Mesenchymal stem cell (in vitro differentiated cells and primary cell): ENCODE data around the gene GRXCR1.

ENCODE experiments used
- DNase-seq: peaks from one replicate; pipeline ENCODE4 v3.0.0-alpha.2; 2013
- H2AFZ ChIP-seq: one replicate; pipeline ENCODE4 v1.6.1; 2013; ENCODE audit warnings: low read depth, mild to moderate bottlenecking, control low read depth, inconsistent platforms, low read length, moderate library complexity
- H2AK5ac ChIP-seq: 2 replicates; pipeline ENCODE4 v1.6.1; 2013; ENCODE audit warnings: low read length, moderate library complexity, mild to moderate bottlenecking, inconsistent platforms; ENCODE audit not compliant: severe bottlenecking
- H2BK120ac ChIP-seq: one replicate; pipeline ENCODE4 v1.6.1; 2013; ENCODE audit warnings: low read depth, mild to moderate bottlenecking, inconsistent platforms, low read length, moderate library complexity
- H2BK12ac ChIP-seq, 2 experiments: one replicate each; pipeline ENCODE4 v1.6.1; 2013; ENCODE audit warnings: inconsistent platforms in 2 of 2, low read length in 2 of 2, mild to moderate bottlenecking in 2 of 2, moderate library complexity in 2 of 2, control low read depth in 1 of 2
- H2BK15ac ChIP-seq: one replicate; pipeline ENCODE4 v1.6.1; 2013; ENCODE audit warnings: mild to moderate bottlenecking, low read depth, inconsistent platforms; ENCODE audit not compliant: poor library complexity, severe bottlenecking
- H2BK5ac ChIP-seq: 2 replicates; pipeline ENCODE4 v1.6.1; 2013; ENCODE audit warnings: low read depth, mild to moderate bottlenecking, low read length, control low read depth, inconsistent platforms; ENCODE audit not compliant: poor library complexity, severe bottlenecking
- H3K14ac ChIP-seq, 2 experiments: one replicate each; pipeline ENCODE4 v1.6.1; 2013; ENCODE audit warnings: inconsistent platforms in 2 of 2, low read length in 2 of 2, control low read depth in 1 of 2, mild to moderate bottlenecking in 1 of 2, moderate library complexity in 1 of 2
- H3K18ac ChIP-seq, 2 experiments: one replicate each; pipeline ENCODE4 v1.6.1; 2013; ENCODE audit warnings: inconsistent platforms in 2 of 2, low read length in 2 of 2, control low read depth in 1 of 2, low read depth in 1 of 2, mild to moderate bottlenecking in 1 of 2
- H3K23ac ChIP-seq, 2 experiments: one replicate each; pipeline ENCODE4 v1.6.1; 2013; ENCODE audit warnings: inconsistent platforms in 2 of 2, low read length in 2 of 2, mild to moderate bottlenecking in 2 of 2, moderate library complexity in 2 of 2, control low read depth in 1 of 2
- H3K27ac ChIP-seq: 2 replicates; pipeline ENCODE4 v1.5.1; 2013; ENCODE audit warnings: mild to moderate bottlenecking, moderate library complexity, low read length, control low read depth, inconsistent platforms; ENCODE audit not compliant: poor library complexity, severe bottlenecking
- H3K27me3 ChIP-seq, 2 experiments: 2 replicates each; pipeline versions ENCODE4 v1.6.1 to v1.7.0; 2013; ENCODE audit warnings: low read length in 2 of 2, mild to moderate bottlenecking in 2 of 2, moderate library complexity in 2 of 2, control low read depth in 1 of 2, inconsistent platforms in 1 of 2; ENCODE audit not compliant: control insufficient read depth in 1 of 2, insufficient read depth in 1 of 2
- H3K36me3 ChIP-seq, 2 experiments: 2 replicates each; pipeline versions ENCODE4 v1.6.1 to v1.7.0; 2013; ENCODE audit warnings: low read length in 2 of 2, control low read depth in 1 of 2, inconsistent platforms in 1 of 2, low read depth in 1 of 2, mild to moderate bottlenecking in 1 of 2; ENCODE audit not compliant: insufficient read depth in 2 of 2, control insufficient read depth in 1 of 2
- H3K4ac ChIP-seq, 2 experiments: one replicate each; pipeline ENCODE4 v1.6.1; 2013; ENCODE audit warnings: inconsistent platforms in 2 of 2, low read length in 2 of 2, mild to moderate bottlenecking in 2 of 2, moderate library complexity in 2 of 2, control low read depth in 1 of 2, low read depth in 1 of 2
- H3K4me1 ChIP-seq: 2 replicates; pipeline ENCODE4 v1.6.1; 2013; ENCODE audit warnings: low read depth, low read length, control low read depth; ENCODE audit not compliant: control insufficient read depth, insufficient read depth
- H3K4me2 ChIP-seq: 2 replicates; pipeline ENCODE4 v1.6.1; 2013; ENCODE audit warnings: low read length, mild to moderate bottlenecking, inconsistent platforms; ENCODE audit not compliant: poor library complexity, severe bottlenecking
- H3K4me3 ChIP-seq, 2 experiments: 2 replicates each; pipeline versions ENCODE4 v1.5.1 to v1.7.0; 2013; ENCODE audit warnings: low read length in 2 of 2, mild to moderate bottlenecking in 2 of 2, control low read depth in 1 of 2, low read depth in 1 of 2; ENCODE audit not compliant: insufficient read depth in 1 of 2
- H3K79me1 ChIP-seq: replicated peaks from 2 replicates; pipeline ENCODE4 v1.6.1; 2013; ENCODE audit warnings: mild to moderate bottlenecking, control low read depth, low read length, inconsistent platforms; ENCODE audit not compliant: poor library complexity, severe bottlenecking
- H3K9ac ChIP-seq: 2 replicates; pipeline ENCODE4 v1.7.0; 2013; ENCODE audit warnings: mild to moderate bottlenecking, low read length, moderate library complexity
- H3K9me3 ChIP-seq: 2 replicates; pipeline ENCODE4 v1.7.0; 2013; ENCODE audit warnings: mild to moderate bottlenecking, low read length; ENCODE audit not compliant: control insufficient read depth
- H4K8ac ChIP-seq: one replicate; pipeline ENCODE4 v1.6.1; 2013; ENCODE audit warnings: inconsistent platforms, mild to moderate bottlenecking, low read length, moderate library complexity
- H4K91ac ChIP-seq: one replicate; pipeline ENCODE4 v1.6.1; 2013; ENCODE audit warnings: mild to moderate bottlenecking, low read length, inconsistent platforms
- WGBS: methylation state at CpG from one replicate; pipeline ENCODE4 v1.1.7; 2013; ENCODE audit warnings: mixed read lengths; 5-methylcytosine and 5-hydroxymethylcytosine counted together

GRXCR1 gene

GRCh38 chr4:43048570-43048969 lies 156.1 kb downstream of the GRXCR1 start:
- Histone ChIP-seq H3K27ac (no peak overlapping the region), H3K36me3 (no peaks in the 10 kb centered on the region), H3K9me3 (no peaks in the 10 kb centered on the region), H2AFZ (no peak overlapping the region), H3K4me3 (no peak overlapping the region), H3K4me2 (no peak overlapping the region), H3K14ac (no peak overlapping the region), H3K27me3 (no peaks in the 10 kb centered on the region), H4K91ac (no peak overlapping the region), H3K79me1 (no peaks in the 10 kb centered on the region), H2BK12ac (no peak overlapping the region), H3K4ac (no peak overlapping the region), H3K23ac (no peak overlapping the region), H3K18ac (no peak overlapping the region), H2BK120ac (no peak overlapping the region), H2BK15ac (no peak overlapping the region), H3K9ac (no peak overlapping the region), H2AK5ac (no peak overlapping the region), H4K8ac (no peak overlapping the region), H2BK5ac (no peak overlapping the region), H3K4me1 (no peaks in the 10 kb centered on the region)
- no peak for DNase-seq
- WGBS: 65% methylated on average over 4 of the region's 5 CpGs

- H2BK12ac ChIP-seq: no peak overlapping the region
- H3K14ac ChIP-seq: no peak overlapping the region
- no peak overlapping the region for H2BK120ac ChIP-seq
- no peak overlapping the region for H3K4me3 ChIP-seq
- DNase-seq: no peak
- no peaks in the 10 kb centered on the region for H3K4me1 ChIP-seq
- no peaks in the 10 kb centered on the region for H3K36me3 ChIP-seq
- H2BK5ac ChIP-seq: no peak overlapping the region
- no peak overlapping the region for H3K4me2 ChIP-seq
- no peak overlapping the region for H4K91ac ChIP-seq
- H3K27ac ChIP-seq: no peak overlapping the region
- no peaks in the 10 kb centered on the region for H3K27me3 ChIP-seq
- H2AFZ ChIP-seq: no peak overlapping the region
- H3K79me1 ChIP-seq: no peaks in the 10 kb centered on the region
- no peak overlapping the region for H2BK15ac ChIP-seq
- H3K9me3 ChIP-seq: no peaks in the 10 kb centered on the region
- H3K18ac ChIP-seq: no peak overlapping the region
- no peak overlapping the region for H4K8ac ChIP-seq
- no peak overlapping the region for H3K9ac ChIP-seq
- no peak overlapping the region for H3K4ac ChIP-seq
- H3K23ac ChIP-seq: no peak overlapping the region
- no peak overlapping the region for H2AK5ac ChIP-seq
These were observed 156.8 kb downstream of the GRXCR1 start for GRCh38 chr4:43049326-43049725.

DNA sequence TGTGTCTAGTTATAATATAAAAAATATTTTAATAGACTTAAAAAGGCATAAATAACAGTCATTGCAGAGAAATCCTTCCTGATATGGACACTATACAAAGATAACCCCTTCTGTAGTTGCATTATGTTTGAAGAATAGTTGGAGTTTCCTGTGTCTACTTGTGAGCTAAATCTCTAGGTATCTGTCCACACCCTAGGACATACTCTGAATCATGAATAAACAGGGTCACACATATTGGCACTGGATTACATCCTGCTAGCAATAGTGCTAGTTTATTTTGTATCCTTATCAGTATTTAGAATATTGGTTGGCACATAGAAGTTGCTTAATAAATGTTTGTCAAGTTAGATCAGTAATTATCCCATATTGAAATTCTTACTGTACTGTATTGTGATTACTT lies 173.9 kb downstream of the GRXCR1 start:
- Histone ChIP-seq H4K8ac (no peak overlapping the region), H3K79me1 (no peaks in the 10 kb centered on the region), H3K18ac (no peak overlapping the region), H3K9ac (no peak overlapping the region), H2BK12ac (no peak overlapping the region), H2BK120ac (no peak overlapping the region), H3K4me3 (no peak overlapping the region), H3K36me3 (no peaks in the 10 kb centered on the region), H2AK5ac (no peak overlapping the region), H3K14ac (no peak overlapping the region), H3K9me3 (no peaks in the 10 kb centered on the region), H3K4me2 (no peak overlapping the region), H3K23ac (no peak overlapping the region), H2AFZ (no peak overlapping the region), H3K4me1 (no peaks in the 10 kb centered on the region), H2BK15ac (no peak overlapping the region), H4K91ac (no peak overlapping the region), H3K27ac (no peak overlapping the region), H3K4ac (no peak overlapping the region), H2BK5ac (no peak overlapping the region), H3K27me3 (no peaks in the 10 kb centered on the region)
- no peak for DNase-seq

DNA sequence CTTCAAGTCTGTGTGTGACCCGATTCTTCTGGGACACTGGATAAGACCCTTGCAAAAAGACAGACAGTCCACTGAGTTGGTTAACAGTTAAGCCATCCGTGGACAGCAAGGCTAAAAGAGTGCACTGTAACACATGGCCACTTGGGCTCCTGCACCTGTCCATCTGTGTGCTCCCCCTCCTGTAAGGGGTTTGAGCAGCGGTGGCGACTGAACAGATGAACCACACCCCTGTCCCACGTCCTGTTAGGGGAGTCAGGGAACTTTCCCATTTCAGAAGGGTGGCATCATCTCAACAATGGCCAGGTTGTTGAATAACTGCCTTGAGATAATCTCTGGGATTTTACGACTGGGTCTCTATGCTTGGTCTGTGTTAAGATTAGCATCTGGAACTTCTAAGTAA lies 178.6 kb downstream of the GRXCR1 start:
- H3K27ac ChIP-seq: no peak overlapping the region
- H2BK5ac ChIP-seq: no peak overlapping the region
- H2AFZ ChIP-seq: no peak overlapping the region
- no peak overlapping the region for H3K18ac ChIP-seq
- no peak overlapping the region for H3K4me3 ChIP-seq
- no peak overlapping the region for H3K14ac ChIP-seq
- H2BK12ac ChIP-seq: no peak overlapping the region
- H3K4ac ChIP-seq: no peak overlapping the region
- no peak overlapping the region for H3K23ac ChIP-seq
- DNase-seq: no peak
- peaks cover 7% of the 10 kb centered on the region for H3K9me3 ChIP-seq
- H2BK120ac ChIP-seq: no peak overlapping the region
- no peak overlapping the region for H4K8ac ChIP-seq
- H3K4me2 ChIP-seq: no peak overlapping the region
- H4K91ac ChIP-seq: no peak overlapping the region
- no peaks in the 10 kb centered on the region for H3K27me3 ChIP-seq
- no peak overlapping the region for H2AK5ac ChIP-seq
- no peak overlapping the region for H3K9ac ChIP-seq
- no peaks in the 10 kb centered on the region for H3K36me3 ChIP-seq
- H3K4me1 ChIP-seq: no peaks in the 10 kb centered on the region
- no peaks in the 10 kb centered on the region for H3K79me1 ChIP-seq
- 71% methylated on average over 6 of the region's 6 CpGs for WGBS
- H2BK15ac ChIP-seq: no peak overlapping the region
